HCT116 (cell line): Measurements from ENCODE around the gene BIVM. TPM values are rescaled to one million over a fixed set of nuclear protein-coding genes. Genes with fewer than 3 reads are reported as not detected.

Source experiments
- ATAC-seq: fragments of 200-7000 bp; cut with Tn5 transposase; 2 replicates; pipeline ENCODE4 v1.9.1; 2020; ENCODE audit warnings: mild to moderate bottlenecking, moderate library complexity
- BruUV-seq: library from RNA; stranded (reverse); fragments of 400-500 nt; replicated peaks from 2 replicates; lab custom pipeline; 2021; lab: Mats Ljungman, UMichigan
- CTCF ChIA-PET: fragments of 300-600 bp; sonication (Branson Sonifier 250); formaldehyde crosslinking; loops from one replicate; lab custom pipeline; 2021; ENCODE audit warnings: antibody characterized with exemption; lab: Charles Lee
- POLR2A ChIA-PET: fragments of 300-600, 350-600 bp; sonication (Branson Sonifier 250); formaldehyde crosslinking; loops from one replicate; lab custom pipeline; 2021; ENCODE audit warnings: antibody characterized with exemption; lab: Charles Lee
- RAD21 ChIA-PET, 2 experiments: fragments of 300-600 bp; sonication (Branson Sonifier 250); formaldehyde crosslinking; loops; one replicate each; lab custom pipeline; 2023; ENCODE audit warnings: low total read pairs in 2 of 2; ENCODE audit not compliant: uncharacterized antibody in 2 of 2, unreplicated experiment in 2 of 2, low non-redundant PET in 1 of 2; lab: Charles Lee
- DNase-seq: peaks from one replicate; pipeline ENCODE4 v3.0.0-alpha.2; 2010; ENCODE audit warnings: low read depth, low spot score
- H2AFZ ChIP-seq: fragments of 200-600 bp; shearing (Covaris generic), sonication (generic); 2 replicates; pipeline ENCODE4 v1.6.1; 2017; ENCODE audit warnings: low read depth, mixed run types, mixed read lengths, antibody characterized with exemption, low read length; ENCODE audit not compliant: poor library complexity, severe bottlenecking
- H3K27ac ChIP-seq: 2 replicates; pipeline ENCODE4 v1.5.1; 2012; ENCODE audit warnings: low read depth, low read length
- H3K27me3 ChIP-seq: fragments of 200-600 bp; sonication (generic); 2 replicates; pipeline ENCODE4 v1.6.1; 2016; ENCODE audit warnings: mixed run types, low read length, mixed read lengths; ENCODE audit not compliant: insufficient read depth
- H3K36me3 ChIP-seq, 2 experiments: fragments of 200-500 bp in 1 of 2; fragments of 200-600 bp in 1 of 2; sonication (Bioruptor generic) in 1 of 2; sonication (generic) in 1 of 2; 2 replicates each; pipeline versions ENCODE4 v1.5.1 to v1.6.1; 2014 to 2016; ENCODE audit warnings: low read length in 2 of 2, inconsistent platforms in 1 of 2, mixed read lengths in 1 of 2, mixed run types in 1 of 2; ENCODE audit not compliant: insufficient read depth in 2 of 2, control insufficient read depth in 1 of 2
- H3K4me1 ChIP-seq, 2 experiments: fragments of 200-600 bp in 1 of 2; sonication (generic) in 1 of 2; 2 replicates each; pipeline versions ENCODE4 v1.5.1 to v1.6.1; 2012 to 2017; ENCODE audit warnings: low read length in 2 of 2, inconsistent platforms in 1 of 2, mild to moderate bottlenecking in 1 of 2, mixed read lengths in 1 of 2, mixed run types in 1 of 2, moderate library complexity in 1 of 2; ENCODE audit not compliant: insufficient read depth in 2 of 2, control insufficient read depth in 1 of 2
- H3K4me2 ChIP-seq: fragments of 200-600 bp; sonication (generic); 2 replicates; pipeline ENCODE4 v1.6.1; 2017; ENCODE audit warnings: mixed run types, low read length, mixed read lengths
- H3K4me3 ChIP-seq, 2 experiments: fragments of 200-600 bp in 1 of 2; sonication (generic) in 1 of 2; replicated peaks in 1 of 2; 2 replicates each; pipeline ENCODE4 v1.5.1; 2011 to 2016; ENCODE audit warnings: low read length in 2 of 2, control low read depth in 1 of 2, low read depth in 1 of 2, mild to moderate bottlenecking in 1 of 2, mixed read lengths in 1 of 2, mixed run types in 1 of 2
- H3K79me2 ChIP-seq: fragments of 200-600 bp; sonication (generic); 2 replicates; pipeline ENCODE4 v1.6.1; 2017; ENCODE audit warnings: mild to moderate bottlenecking, mixed run types, low read length, moderate library complexity, mixed read lengths; ENCODE audit not compliant: insufficient read depth
- H3K9ac ChIP-seq: fragments of 200-600 bp; sonication (generic); 2 replicates; pipeline ENCODE4 v1.6.1; 2016; ENCODE audit warnings: low read length, mixed read lengths
- H3K9me2 ChIP-seq: fragments of 200-600 bp; sonication (generic), shearing (Covaris generic); 2 replicates; pipeline ENCODE4 v1.6.1; 2017; ENCODE audit warnings: mixed run types, mild to moderate bottlenecking, moderate library complexity; ENCODE audit not compliant: insufficient read depth
- H3K9me3 ChIP-seq, 2 experiments: fragments of 200-500 bp in 1 of 2; fragments of 200-600 bp in 1 of 2; sonication (Bioruptor generic) in 1 of 2; sonication (generic) in 1 of 2; 2 replicates each; pipeline ENCODE4 v1.6.1; 2014 to 2017; ENCODE audit warnings: low read length in 2 of 2, mixed read lengths in 2 of 2, inconsistent platforms in 1 of 2, low read depth in 1 of 2, mild to moderate bottlenecking in 1 of 2, mixed run types in 1 of 2, moderate library complexity in 1 of 2; ENCODE audit not compliant: control insufficient read depth in 1 of 2, insufficient read depth in 1 of 2
- H4K20me1 ChIP-seq: fragments of 200-600 bp; sonication (generic), shearing (Covaris generic); 2 replicates; pipeline ENCODE4 v1.6.1; 2017; ENCODE audit warnings: mixed run types, mild to moderate bottlenecking, moderate library complexity; ENCODE audit not compliant: insufficient read depth
- ATF3 ChIP-seq: IDR thresholded peaks from 2 replicates; pipeline ENCODE4 v1.6.1; 2012
- CTCF ChIP-seq, 3 experiments: fragments of 200-600 bp in 1 of 3; sonication (generic) in 1 of 3; IDR thresholded peaks in 2 of 3; conservative IDR thresholded peaks in 1 of 3; 2 replicates each; pipeline ENCODE4 v1.5.1; 2012 to 2017; ENCODE audit warnings: low read depth in 2 of 3, low read length in 2 of 3, antibody characterized with exemption in 1 of 3, borderline replicate concordance in 1 of 3, control low read depth in 1 of 3, mild to moderate bottlenecking in 1 of 3, mixed read lengths in 1 of 3, mixed run types in 1 of 3, moderate library complexity in 1 of 3; ENCODE audit not compliant: insufficient read depth in 1 of 3
- EGR1 ChIP-seq: IDR thresholded peaks from 2 replicates; pipeline ENCODE4 v1.6.1; 2012; ENCODE audit warnings: low read depth
- RAD21 ChIP-seq: IDR thresholded peaks from 2 replicates; pipeline ENCODE4 v1.6.1; 2012; ENCODE audit warnings: low read depth, mild to moderate bottlenecking
- SP1 ChIP-seq: IDR thresholded peaks from 2 replicates; pipeline ENCODE4 v1.6.1; 2012; ENCODE audit warnings: low read depth
- ZNF274 ChIP-seq: fragments of 200-500 bp; sonication (Bioruptor generic); IDR thresholded peaks from 2 replicates; pipeline ENCODE4 v1.6.1; 2014; ENCODE audit warnings: mild to moderate bottlenecking, low read depth, low read length, inconsistent platforms
- intact Hi-C: fragments of 100-400 bp; cut with micrococcal nuclease; formaldehyde crosslinking; loops from 2 replicates; pipeline ENCODE4 v1.10.0; 2022
- total RNA-seq: library from RNA; stranded (reverse); gene quantifications from one replicate; pipeline ENCODE4 v1.2.1, GENCODE V29; 2021; ENCODE audit not compliant: unreplicated experiment

Gene BIVM
- total RNA-seq, 1 experiment from 2014 or later: 11.3 TPM

GRCh38 chr13:102847272-102848234 is 48.6 kb downstream of the BIVM start:
- TF ChIP-seq EGR1 (peak; percentile 64; the same call in 1 of the 2 replicates), ATF3 (no peak), SP1 (no peak), CTCF (IDR thresholded peaks at IDR 0.05 in 2 of 3, conservative IDR thresholded peaks at IDR 0.05 in 1 of 3; ENCODE audit: borderline replicate concordance in 1 of 3, insufficient read depth in 1 of 3, low read depth in 2 of 3, low read length in 2 of 3) (peak; percentile 57 to 82 (median 67); a peak in 5 of 6 replicates), ZNF274 (no peak), RAD21 (peak; percentile 68)
- peaks cover 32% of the 10 kb centered on the region for H3K79me2 ChIP-seq
- peak overlapping the region; percentile 97 to 98 for H3K4me3 ChIP-seq
- ChIA-PET POLR2A (interaction anchor here (2.3 kb wide), 1 partner anchor 251 kb away, joined by 11 read pairs; the partner anchor contains the start of gene TPP2), RAD21 (interaction anchor here in 1 of 2 experiments (1.1 kb wide), 1 partner anchor 268 kb away, joined by 4 read pairs; no protein-coding TSS in a partner anchor), CTCF (interaction anchor here (1.1 to 1.6 kb wide), 5 partner anchors 74 to 268 kb away, joined by 3 to 7 read pairs (median 4); partner anchors contain the start of genes TEX30 and TPP2)
- H3K4me2 ChIP-seq: peak overlapping the region; percentile 95
- H2AFZ ChIP-seq: no peak overlapping the region
- ATAC-seq (no peak), DNase-seq (peak; percentile 19)
- intact Hi-C loops: loop anchor here (1.0 to 5.0 kb wide), 4 partner anchors 75 to 1705 kb away; partner anchors contain the start of gene TEX30
- H3K9ac ChIP-seq: peak overlapping the region; percentile 84
- peak overlapping the region; percentile 89; the same call in 1 of the 2 replicates for H3K27ac ChIP-seq
- H3K36me3 ChIP-seq: no peaks in the 10 kb centered on the region
- BruUV-seq: no TSS peak
- H4K20me1 ChIP-seq: no peaks in the 10 kb centered on the region
- H3K9me3 ChIP-seq: no peaks in the 10 kb centered on the region
- no peaks in the 10 kb centered on the region for H3K27me3 ChIP-seq
- no peaks in the 10 kb centered on the region for H3K9me2 ChIP-seq
- peaks cover 0 to 18% of the 10 kb centered on the region in 2 experiments; a peak in 3 of 4 replicates for H3K4me1 ChIP-seq
